Mesothelial cell of epicardium (in vitro differentiated cells): ENCODE measurements around the gene SNAPC1. TPM values are rescaled to one million over a fixed set of nuclear protein-coding genes. Genes with fewer than 3 reads are reported as not detected.
"Not testable (repeated sequence)": the region's sequence is repeated elsewhere in the genome, so short reads cannot be mapped to it uniquely, and the experiment has no call there.

Experiments used
- DNase-seq, 2 experiments: peaks; one replicate each; pipeline ENCODE4 v3.0.0; 2021; ENCODE audit warnings: low spot score in 2 of 2; ENCODE audit not compliant: unreplicated experiment in 2 of 2
- H3K27ac Mint-ChIP-seq: 2 replicates; pipeline ENCODE4 v1.8.0; 2021; ENCODE audit warnings: mixed read lengths
- H3K27me3 Mint-ChIP-seq: 2 replicates; pipeline ENCODE4 v1.8.0; 2021; ENCODE audit warnings: low read depth, mixed read lengths
- H3K36me3 Mint-ChIP-seq: 2 replicates; pipeline ENCODE4 v1.8.0; 2021; ENCODE audit warnings: mixed read lengths
- H3K4me1 Mint-ChIP-seq: 2 replicates; pipeline ENCODE4 v1.8.0; 2021; ENCODE audit warnings: mixed read lengths
- H3K4me3 Mint-ChIP-seq: 2 replicates; pipeline ENCODE4 v1.8.0; 2021; ENCODE audit warnings: mild to moderate bottlenecking, moderate library complexity, mixed read lengths
- H3K9me3 Mint-ChIP-seq: 2 replicates; pipeline ENCODE4 v1.8.0; 2021; ENCODE audit warnings: mixed read lengths
- CTCF ChIP-seq: fragments of 200-600 bp; sonication (generic); IDR thresholded peaks from one replicate; pipeline ENCODE4 v1.5.0; 2021; ENCODE audit warnings: antibody characterized with exemption; ENCODE audit not compliant: unreplicated experiment
- total RNA-seq: library from RNA; stranded (reverse); gene quantifications from 3 replicates; pipeline ENCODE4 v1.2.1, GENCODE V29; 2021

SNAPC1 gene
- total RNA-seq, 1 donor from 2014 or later, result 6.2 TPM

- no peak for TF ChIP-seq CTCF
- Mint-ChIP-seq H3K36me3 (peaks cover 31% of the 10 kb centered on the region), H3K4me1 (no peaks in the 10 kb centered on the region), H3K4me3 (no peak overlapping the region), H3K9me3 (no peaks in the 10 kb centered on the region), H3K27ac (no peak overlapping the region), H3K27me3 (no peaks in the 10 kb centered on the region)
- DNase-seq, result no peak
These were observed 28.2 kb upstream of the SNAPC1 start for GRCh38 chr14:61733972-61734371.

- H3K9me3 Mint-ChIP-seq, result no peaks in the 10 kb centered on the region
- H3K27ac Mint-ChIP-seq, result no peak overlapping the region
- DNase-seq, result no peak
- H3K4me3 Mint-ChIP-seq, result no peak overlapping the region
- H3K27me3 Mint-ChIP-seq, result no peaks in the 10 kb centered on the region
- H3K4me1 Mint-ChIP-seq, result no peaks in the 10 kb centered on the region
- TF ChIP-seq CTCF, result no peak
- H3K36me3 Mint-ChIP-seq, result peaks cover 38% of the 10 kb centered on the region
These were observed 25.5 kb upstream of the SNAPC1 start for GRCh38 chr14:61736751-61737150.

- H3K27me3 Mint-ChIP-seq, result no peaks in the 10 kb centered on the region
- peak overlapping the region; percentile 26 for H3K27ac Mint-ChIP-seq
- peaks cover 39% of the 10 kb centered on the region for H3K36me3 Mint-ChIP-seq
- H3K9me3 Mint-ChIP-seq, result no peaks in the 10 kb centered on the region
- no peaks in the 10 kb centered on the region for H3K4me1 Mint-ChIP-seq
- TF ChIP-seq CTCF, result no peak
- no peak overlapping the region for H3K4me3 Mint-ChIP-seq
- no peak for DNase-seq
These were observed 24.3 kb upstream of the SNAPC1 start for GRCh38 chr14:61737915-61738314.

- no peak for TF ChIP-seq CTCF
- Mint-ChIP-seq H3K4me1 (no peaks in the 10 kb centered on the region), H3K27me3 (no peaks in the 10 kb centered on the region), H3K4me3 (no peak overlapping the region), H3K9me3 (no peaks in the 10 kb centered on the region), H3K36me3 (peaks cover 38% of the 10 kb centered on the region), H3K27ac (no peak overlapping the region)
- no peak for DNase-seq
These were observed 23.1 kb upstream of the SNAPC1 start for GRCh38 chr14:61739133-61739532.

GRCh38 chr14:61742371-61742770, 19.8 kb upstream of the SNAPC1 start:
- Mint-ChIP-seq H3K4me3 (no peak overlapping the region), H3K36me3 (peaks cover 35% of the 10 kb centered on the region), H3K4me1 (no peaks in the 10 kb centered on the region), H3K27me3 (no peaks in the 10 kb centered on the region), H3K9me3 (no peaks in the 10 kb centered on the region), H3K27ac (no peak overlapping the region)
- DNase-seq, result no peak
- no peak for TF ChIP-seq CTCF

- Mint-ChIP-seq H3K27ac (no peak overlapping the region), H3K36me3 (peaks cover 32% of the 10 kb centered on the region), H3K9me3 (no peaks in the 10 kb centered on the region), H3K4me1 (no peaks in the 10 kb centered on the region), H3K4me3 (no peak overlapping the region), H3K27me3 (no peaks in the 10 kb centered on the region)
- DNase-seq, result no peak
- TF ChIP-seq CTCF, result no peak
These were observed 18.0 kb upstream of the SNAPC1 start for GRCh38 chr14:61744238-61744637.

- H3K9me3 Mint-ChIP-seq, H3K4me3 Mint-ChIP-seq, DNase-seq, H3K27me3 Mint-ChIP-seq, H3K27ac Mint-ChIP-seq, H3K4me1 Mint-ChIP-seq: not testable (repeated sequence)
- peaks cover 30% of the 10 kb centered on the region for H3K36me3 Mint-ChIP-seq
These were observed 15.9 kb upstream of the SNAPC1 start for GRCh38 chr14:61746346-61746745.
